ENCODE measurements around the gene ATP1B2.

DNA sequence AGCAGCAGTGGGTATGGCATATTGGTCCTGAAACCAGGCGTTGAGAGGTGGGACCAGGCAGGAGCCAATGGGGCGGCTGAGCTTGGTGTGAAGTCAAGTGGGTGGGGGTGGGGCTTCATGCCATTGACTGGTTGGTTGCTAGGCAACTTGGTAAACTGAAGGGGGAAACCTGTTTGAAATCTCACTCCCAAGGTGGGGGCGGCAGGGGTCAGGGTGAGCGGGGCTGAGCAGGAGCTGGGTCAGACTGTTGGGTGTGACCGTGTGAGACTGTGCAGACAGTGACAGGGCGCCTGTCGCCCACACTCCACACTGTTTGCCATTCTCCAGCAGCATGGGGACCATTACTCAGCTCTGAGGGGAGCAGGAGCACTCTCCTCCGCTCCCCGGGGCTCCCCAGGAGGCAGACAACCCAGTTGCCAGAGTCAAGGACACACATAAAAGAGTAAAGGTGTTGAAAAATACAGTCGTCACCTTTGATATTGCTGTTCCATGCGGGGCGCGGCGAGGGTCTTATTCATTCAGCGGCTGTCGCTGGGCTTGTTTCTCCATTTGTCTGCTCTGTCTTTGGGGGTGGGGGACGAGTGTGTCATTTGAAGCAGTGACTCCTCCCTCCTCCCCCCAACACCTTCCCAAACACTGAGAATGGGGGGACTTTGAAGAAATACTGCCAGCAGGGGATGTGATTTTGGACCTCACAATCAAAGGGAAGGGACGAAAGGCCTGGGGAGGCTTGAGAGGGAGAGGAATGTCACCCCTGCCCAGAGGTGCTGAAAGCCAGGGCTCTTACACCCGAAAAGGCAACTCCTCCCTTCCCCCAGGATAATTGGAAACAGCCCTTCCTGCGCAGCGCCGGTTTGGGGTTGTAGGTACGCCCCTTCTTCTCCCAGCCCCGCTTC is 53.1 kb downstream of the ATP1B2 start:
- TF ChIP-seq EP300 (IDR thresholded peaks at IDR 0.05): no peak
- TF ChIP-seq POLR2A (IDR thresholded peaks at IDR 0.05): no peak
- TF ChIP-seq, protein P1, sequence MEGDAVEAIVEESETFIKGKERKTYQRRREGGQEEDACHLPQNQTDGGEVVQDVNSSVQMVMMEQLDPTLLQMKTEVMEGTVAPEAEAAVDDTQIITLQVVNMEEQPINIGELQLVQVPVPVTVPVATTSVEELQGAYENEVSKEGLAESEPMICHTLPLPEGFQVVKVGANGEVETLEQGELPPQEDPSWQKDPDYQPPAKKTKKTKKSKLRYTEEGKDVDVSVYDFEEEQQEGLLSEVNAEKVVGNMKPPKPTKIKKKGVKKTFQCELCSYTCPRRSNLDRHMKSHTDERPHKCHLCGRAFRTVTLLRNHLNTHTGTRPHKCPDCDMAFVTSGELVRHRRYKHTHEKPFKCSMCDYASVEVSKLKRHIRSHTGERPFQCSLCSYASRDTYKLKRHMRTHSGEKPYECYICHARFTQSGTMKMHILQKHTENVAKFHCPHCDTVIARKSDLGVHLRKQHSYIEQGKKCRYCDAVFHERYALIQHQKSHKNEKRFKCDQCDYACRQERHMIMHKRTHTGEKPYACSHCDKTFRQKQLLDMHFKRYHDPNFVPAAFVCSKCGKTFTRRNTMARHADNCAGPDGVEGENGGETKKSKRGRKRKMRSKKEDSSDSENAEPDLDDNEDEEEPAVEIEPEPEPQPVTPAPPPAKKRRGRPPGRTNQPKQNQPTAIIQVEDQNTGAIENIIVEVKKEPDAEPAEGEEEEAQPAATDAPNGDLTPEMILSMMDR (IDR thresholded peaks at IDR 0.05): no peak
- no peak for TF ChIP-seq POLR2AphosphoS5 (IDR thresholded peaks at IDR 0.05)

All from stomach (tissue), 4 donors.